Measurements from ENCODE around the gene KCNQ4. TPM values are rescaled to one million over a fixed set of nuclear protein-coding genes. Genes with fewer than 3 reads are reported as not detected.

KCNQ4 gene
- total RNA-seq, 1 experiment from 2014 or later: 0.81 TPM

- no peaks in the 10 kb centered on the region for H3K36me3 ChIP-seq (ENCODE audit: low read depth)
- H3K27me3 ChIP-seq (ENCODE audit: insufficient read depth, low read depth): no peaks in the 10 kb centered on the region
- CTCF ChIA-PET: no interaction called here
- H3K9me3 ChIP-seq (ENCODE audit: insufficient read depth, low read depth): no peaks in the 10 kb centered on the region
- peak overlapping the region; percentile 81; the same call in 1 of the 2 replicates for H3K4me2 ChIP-seq
- DNase-seq: no peak
- H3K79me2 ChIP-seq (ENCODE audit: low read depth): no peaks in the 10 kb centered on the region
- no peak overlapping the region for H3K4me3 ChIP-seq
- H3K4me1 ChIP-seq (replicated peaks; ENCODE audit: insufficient read depth): peaks cover 14% of the 10 kb centered on the region
- no peak for TF ChIP-seq EZH2 (IDR thresholded peaks at IDR 0.05; ENCODE audit: low read depth)
- no peak for TF ChIP-seq CTCF (conservative IDR thresholded peaks at IDR 0.05)
- no peak overlapping the region for H3K27ac ChIP-seq
- H3K9me2 ChIP-seq (ENCODE audit: insufficient read depth): no peaks in the 10 kb centered on the region
- BruUV-seq (replicated peaks): no TSS peak
- intact Hi-C loops (cut with micrococcal nuclease; ENCODE audit: unreplicated experiment): no loop called here
- peaks cover 30% of the 10 kb centered on the region for H3F3A ChIP-seq (ENCODE audit: insufficient read depth, low read depth)
- H2AFZ ChIP-seq: no peak overlapping the region
- POLR2A ChIA-PET (ENCODE audit: unreplicated experiment): no interaction called here
- H4K20me1 ChIP-seq (ENCODE audit: insufficient read depth): no peaks in the 10 kb centered on the region
Measured at GRCh38 chr1:40802742-40803113, 19.1 kb downstream of the KCNQ4 start.

GRCh38 chr1:40803447-40803846 is 19.9 kb downstream of the KCNQ4 start:
- no peak for TF ChIP-seq CTCF (conservative IDR thresholded peaks at IDR 0.05)
- no peak for TF ChIP-seq EZH2 (IDR thresholded peaks at IDR 0.05; ENCODE audit: low read depth)
- intact Hi-C loops (cut with micrococcal nuclease; ENCODE audit: unreplicated experiment): no loop called here
- Histone ChIP-seq H2AFZ (no peak overlapping the region), H4K20me1 (ENCODE audit: insufficient read depth) (no peaks in the 10 kb centered on the region), H3K4me1 (replicated peaks; ENCODE audit: insufficient read depth) (peaks cover 14% of the 10 kb centered on the region), H3K4me3 (no peak overlapping the region), H3K9me3 (ENCODE audit: insufficient read depth, low read depth) (no peaks in the 10 kb centered on the region), H3K27me3 (ENCODE audit: insufficient read depth, low read depth) (no peaks in the 10 kb centered on the region), H3K79me2 (ENCODE audit: low read depth) (no peaks in the 10 kb centered on the region), H3F3A (ENCODE audit: insufficient read depth, low read depth) (peaks cover 30% of the 10 kb centered on the region), H3K36me3 (ENCODE audit: low read depth) (no peaks in the 10 kb centered on the region), H3K4me2 (no peak overlapping the region), H3K27ac (no peak overlapping the region), H3K9me2 (ENCODE audit: insufficient read depth) (no peaks in the 10 kb centered on the region)
- ChIA-PET POLR2A (ENCODE audit: unreplicated experiment) (interaction anchor here (0.6 kb wide), 1 partner anchor 157 kb away, joined by 3 read pairs; no protein-coding TSS in a partner anchor), CTCF (no interaction called here)
- no TSS peak for BruUV-seq (replicated peaks)
- no peak for DNase-seq

- intact Hi-C loops (cut with micrococcal nuclease; ENCODE audit: unreplicated experiment): no loop called here
- POLR2A ChIA-PET (ENCODE audit: unreplicated experiment): no interaction called here
Measured at GRCh38 chr1:40803902-40804301, 20.3 kb downstream of the KCNQ4 start.

More at GRCh38 chr1:40803902-40804301, 20.3 kb downstream of the KCNQ4 start:
- peaks cover 30% of the 10 kb centered on the region for H3F3A ChIP-seq (ENCODE audit: insufficient read depth, low read depth)
- H3K4me2 ChIP-seq: no peak overlapping the region
- H3K9me2 ChIP-seq (ENCODE audit: insufficient read depth): no peaks in the 10 kb centered on the region
- no peaks in the 10 kb centered on the region for H4K20me1 ChIP-seq (ENCODE audit: insufficient read depth)
- TF ChIP-seq EZH2 (IDR thresholded peaks at IDR 0.05; ENCODE audit: low read depth) (no peak), CTCF (conservative IDR thresholded peaks at IDR 0.05) (no peak)
- H3K4me3 ChIP-seq: no peak overlapping the region
- CTCF ChIA-PET: no interaction called here
- H3K9me3 ChIP-seq (ENCODE audit: insufficient read depth, low read depth): no peaks in the 10 kb centered on the region
- H3K79me2 ChIP-seq (ENCODE audit: low read depth): no peaks in the 10 kb centered on the region
- DNase-seq: no peak
- peaks cover 14% of the 10 kb centered on the region for H3K4me1 ChIP-seq (replicated peaks; ENCODE audit: insufficient read depth)
- no peaks in the 10 kb centered on the region for H3K36me3 ChIP-seq (ENCODE audit: low read depth)
- no TSS peak for BruUV-seq (replicated peaks)
- H2AFZ ChIP-seq: no peak overlapping the region
- no peak overlapping the region for H3K27ac ChIP-seq
- no peaks in the 10 kb centered on the region for H3K27me3 ChIP-seq (ENCODE audit: insufficient read depth, low read depth)

Data from PC-9 (cell line).